DOHH2 (cell line): ENCODE results near the gene MPRIP.

Experiments
- EZH2phosphoT487 ChIP-seq: fragments of 200-600 bp; sonication (generic); IDR thresholded peaks from 2 replicates; pipeline ENCODE4 v1.6.1; 2017; ENCODE audit warnings: borderline replicate concordance, mild to moderate bottlenecking, antibody characterized with exemption, low read length, moderate library complexity, mixed read lengths
- TF ChIP-seq, protein P1 (sequence below): fragments of 200-600 bp; sonication (generic); IDR thresholded peaks from one replicate; pipeline ENCODE4 v1.5.1; 2014; ENCODE audit warnings: antibody characterized with exemption, mild to moderate bottlenecking, low read depth, low read length; ENCODE audit not compliant: poor library complexity, severe bottlenecking

DNA sequence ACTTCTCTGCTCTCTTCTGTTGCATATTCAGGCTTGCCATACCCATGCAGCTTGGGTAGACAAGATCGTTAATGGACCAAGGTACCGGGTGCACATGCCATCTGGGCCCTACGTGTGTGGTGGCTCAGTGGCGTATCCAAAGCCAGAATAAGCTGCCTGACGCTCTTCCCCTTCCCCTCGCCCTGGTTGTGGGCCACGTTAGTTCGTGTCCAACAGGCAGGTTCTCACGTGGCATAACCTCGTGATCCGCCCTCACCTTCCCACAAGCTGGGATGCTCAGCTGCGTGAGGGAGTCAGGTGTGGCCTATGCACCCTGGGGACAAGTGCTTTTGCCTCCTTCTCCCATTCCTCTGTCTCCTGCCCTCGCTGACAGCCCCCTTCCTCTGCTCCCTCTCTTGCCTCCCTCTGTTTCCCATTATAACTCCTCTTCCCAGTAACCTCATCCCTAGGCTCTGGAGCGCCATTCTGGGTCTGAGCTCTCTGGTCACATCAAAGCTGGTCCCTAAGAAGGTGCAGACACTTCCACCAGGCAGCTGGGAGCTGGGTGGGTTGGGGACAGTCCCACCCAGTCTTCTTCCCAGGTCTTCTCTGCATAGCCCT lies 86.3 kb downstream of the MPRIP start:
- TF ChIP-seq, protein P1, sequence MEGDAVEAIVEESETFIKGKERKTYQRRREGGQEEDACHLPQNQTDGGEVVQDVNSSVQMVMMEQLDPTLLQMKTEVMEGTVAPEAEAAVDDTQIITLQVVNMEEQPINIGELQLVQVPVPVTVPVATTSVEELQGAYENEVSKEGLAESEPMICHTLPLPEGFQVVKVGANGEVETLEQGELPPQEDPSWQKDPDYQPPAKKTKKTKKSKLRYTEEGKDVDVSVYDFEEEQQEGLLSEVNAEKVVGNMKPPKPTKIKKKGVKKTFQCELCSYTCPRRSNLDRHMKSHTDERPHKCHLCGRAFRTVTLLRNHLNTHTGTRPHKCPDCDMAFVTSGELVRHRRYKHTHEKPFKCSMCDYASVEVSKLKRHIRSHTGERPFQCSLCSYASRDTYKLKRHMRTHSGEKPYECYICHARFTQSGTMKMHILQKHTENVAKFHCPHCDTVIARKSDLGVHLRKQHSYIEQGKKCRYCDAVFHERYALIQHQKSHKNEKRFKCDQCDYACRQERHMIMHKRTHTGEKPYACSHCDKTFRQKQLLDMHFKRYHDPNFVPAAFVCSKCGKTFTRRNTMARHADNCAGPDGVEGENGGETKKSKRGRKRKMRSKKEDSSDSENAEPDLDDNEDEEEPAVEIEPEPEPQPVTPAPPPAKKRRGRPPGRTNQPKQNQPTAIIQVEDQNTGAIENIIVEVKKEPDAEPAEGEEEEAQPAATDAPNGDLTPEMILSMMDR: no peak
- no peak for TF ChIP-seq EZH2phosphoT487
